Measurements from ENCODE around the gene KRT2.

Gene KRT2

GRCh38 chr12:52615208-52615868 lies 36.7 kb downstream of the KRT2 start:
- no peak for DNase-seq (ENCODE audit: low read depth)
- no peak for TF ChIP-seq CTCF (conservative IDR thresholded peaks at IDR 0.05; ENCODE audit: low read depth, low read length)
- H3K4me3 ChIP-seq (ENCODE audit: low read length) = no peak overlapping the region

DNA sequence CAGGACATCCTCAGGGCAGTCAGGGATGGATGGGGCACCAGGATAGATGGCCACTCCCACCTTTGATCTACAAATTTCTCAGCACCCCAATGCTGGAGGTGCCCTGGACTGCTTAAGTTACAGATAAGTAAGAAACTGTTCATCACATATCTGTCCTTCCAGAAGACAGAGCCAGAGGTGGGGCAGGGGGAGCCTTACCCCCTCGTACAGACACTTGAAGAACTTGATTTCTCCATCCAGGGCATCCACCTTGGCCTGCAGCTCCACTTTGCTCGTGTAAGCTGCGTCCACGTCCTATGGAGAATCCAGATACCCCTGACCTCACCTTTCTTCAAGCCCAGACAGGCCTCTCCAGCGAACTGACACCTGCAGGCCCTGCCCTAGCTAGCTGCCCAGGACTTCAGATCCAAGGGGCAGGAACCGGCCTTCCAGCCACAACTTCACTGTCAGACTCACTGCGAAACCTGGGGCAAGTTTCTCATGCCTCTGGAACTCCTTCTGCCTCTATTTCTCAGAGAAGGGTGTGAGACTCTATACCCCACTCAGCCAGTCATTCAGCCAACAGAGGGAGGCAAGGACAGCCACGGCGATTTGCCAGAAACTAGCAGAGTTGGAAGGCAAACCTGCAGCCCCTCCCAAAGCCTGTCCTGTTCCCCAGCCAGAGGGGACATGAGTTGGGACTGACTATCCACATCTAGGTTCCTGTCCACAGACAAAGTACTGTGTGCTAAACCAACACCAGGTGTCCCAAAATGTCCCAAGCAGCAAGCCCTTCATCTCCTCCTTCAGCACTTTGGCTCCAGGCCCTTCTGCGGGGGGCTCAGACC lies 37.4 kb downstream of the KRT2 start:
- no peak for TF ChIP-seq CTCF (conservative IDR thresholded peaks at IDR 0.05; ENCODE audit: low read depth, low read length)
- DNase-seq (ENCODE audit: low read depth) = no peak
- no peak overlapping the region for H3K4me3 ChIP-seq (ENCODE audit: low read length)

DNA sequence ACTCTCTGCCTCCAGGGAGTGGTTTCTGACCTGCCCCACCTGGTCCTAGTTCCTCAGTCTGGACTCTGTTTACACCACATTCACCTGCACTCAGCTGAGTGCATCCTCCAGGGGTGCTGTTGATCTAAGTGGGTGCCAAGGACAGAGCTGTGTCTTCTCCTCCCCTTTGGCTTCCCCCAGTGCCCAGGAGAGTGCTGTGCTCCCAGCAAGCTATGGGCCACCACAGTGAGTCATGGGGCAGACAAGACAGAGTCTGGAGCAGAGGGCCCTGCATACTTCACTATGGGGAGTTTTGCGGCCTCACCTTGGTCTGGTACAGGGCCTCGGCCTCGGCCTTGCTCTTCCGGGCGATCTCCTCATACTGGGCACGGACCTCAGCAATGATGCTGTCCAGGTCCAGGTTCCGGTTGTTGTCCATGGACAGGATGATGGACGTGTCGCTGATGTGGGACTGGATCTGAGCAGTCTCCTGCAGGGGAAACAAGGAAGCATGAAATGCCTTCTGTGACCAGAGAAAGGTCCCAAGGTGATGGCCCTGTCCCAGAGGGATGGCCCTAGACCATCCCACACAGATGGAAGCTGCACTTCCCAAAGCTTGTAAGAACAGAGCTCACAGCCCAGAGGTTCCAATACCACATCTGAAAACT lies 38.5 kb downstream of the KRT2 start:
- TF ChIP-seq CTCF (conservative IDR thresholded peaks at IDR 0.05; ENCODE audit: low read depth, low read length) = no peak
- no peak overlapping the region for H3K4me3 ChIP-seq (ENCODE audit: low read length)
- DNase-seq (ENCODE audit: low read depth) = no peak

DNA sequence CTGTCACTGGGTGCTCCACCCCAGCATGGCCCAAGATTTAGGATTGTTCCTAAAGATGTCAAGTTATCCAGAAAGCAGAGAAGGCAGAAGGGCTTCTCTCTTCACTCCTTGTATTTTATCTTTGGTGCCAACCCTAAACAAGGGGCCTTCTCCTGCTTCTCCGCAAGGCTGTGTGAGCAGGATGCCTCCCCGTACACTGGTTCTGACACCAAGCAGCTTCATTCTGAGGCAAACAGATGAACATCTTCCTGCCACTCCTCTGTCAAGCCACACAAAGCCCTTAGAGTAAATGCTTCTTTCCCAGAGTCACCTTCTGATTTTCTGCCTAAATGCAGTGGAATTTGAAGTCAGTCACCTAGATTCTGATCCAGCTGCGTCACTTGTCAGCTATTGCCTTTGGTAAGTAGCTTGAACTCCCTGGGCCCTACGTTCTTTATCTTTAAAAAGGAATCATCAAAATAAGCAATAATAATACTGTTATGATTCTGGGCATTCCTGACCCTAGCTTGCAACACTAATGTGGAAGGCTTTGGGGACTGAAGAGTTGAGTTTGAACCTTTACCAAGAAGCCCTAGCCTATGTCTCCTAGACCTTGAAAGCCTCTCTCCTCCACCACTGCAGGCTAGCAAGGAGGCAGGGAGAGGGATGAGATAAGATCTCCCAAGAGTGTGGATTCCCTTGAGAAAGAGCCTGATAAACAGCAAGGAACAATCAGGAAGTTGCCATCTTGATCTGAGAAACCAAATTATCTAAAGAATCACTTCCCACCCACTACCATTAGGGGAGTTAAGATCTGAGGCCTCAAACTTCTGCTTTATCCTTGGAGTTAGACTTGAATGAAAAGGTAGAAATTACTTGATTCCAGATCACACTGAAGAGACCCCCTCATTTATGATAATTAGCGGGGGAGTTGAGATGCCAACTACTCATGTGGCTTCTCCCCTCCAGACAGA lies 39.3 kb downstream of the KRT2 start:
- no peak for TF ChIP-seq CTCF (conservative IDR thresholded peaks at IDR 0.05; ENCODE audit: low read depth, low read length)
- H3K4me3 ChIP-seq (ENCODE audit: low read length) = no peak overlapping the region
- DNase-seq (ENCODE audit: low read depth) = no peak

DNA sequence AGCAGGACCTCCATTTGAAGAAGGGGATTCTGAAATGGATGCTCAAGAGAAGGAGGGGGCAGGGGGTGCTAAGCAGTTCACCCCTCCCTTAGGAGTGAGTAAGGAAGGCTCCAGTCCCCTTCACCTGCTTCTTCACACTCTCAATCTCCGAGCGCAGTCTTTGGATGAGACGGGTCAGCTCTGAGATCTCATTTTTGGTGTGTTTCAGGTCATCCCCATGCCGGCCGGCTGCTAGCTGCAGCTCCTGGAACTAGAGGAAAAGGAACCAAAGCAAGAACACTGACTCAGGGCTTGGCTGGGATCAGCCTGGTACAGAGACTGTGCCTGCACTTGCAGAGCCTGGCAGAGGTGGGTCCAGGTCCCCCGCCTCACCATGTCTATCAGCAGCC lies 40.9 kb downstream of the KRT2 start:
- no peak for DNase-seq (ENCODE audit: low read depth)
- TF ChIP-seq CTCF (conservative IDR thresholded peaks at IDR 0.05; ENCODE audit: low read depth, low read length) = no peak
- no peak overlapping the region for H3K4me3 ChIP-seq (ENCODE audit: low read length)

GRCh38 chr12:52608826-52609630 lies 43.0 kb downstream of the KRT2 start:
- DNase-seq (ENCODE audit: low read depth) = no peak
- no peak for TF ChIP-seq CTCF (conservative IDR thresholded peaks at IDR 0.05; ENCODE audit: low read depth, low read length)
- no peak overlapping the region for H3K4me3 ChIP-seq (ENCODE audit: low read length)

All from retinal pigment epithelial cell (primary cell).